GM12875 (cell line): Measurements from ENCODE around the gene RANBP6.

Source experiments
- H3K4me3 ChIP-seq: one replicate; pipeline ENCODE4 v1.5.1; 2011; ENCODE audit warnings: low read depth, low read length, control low read depth
- TF ChIP-seq, protein P1 (sequence below): IDR thresholded peaks from 2 replicates; pipeline ENCODE4 v1.5.1; 2011; ENCODE audit warnings: low read depth, mild to moderate bottlenecking, control low read depth, inconsistent platforms, low read length, moderate library complexity, borderline replicate concordance; ENCODE audit not compliant: insufficient read depth

Gene RANBP6

DNA sequence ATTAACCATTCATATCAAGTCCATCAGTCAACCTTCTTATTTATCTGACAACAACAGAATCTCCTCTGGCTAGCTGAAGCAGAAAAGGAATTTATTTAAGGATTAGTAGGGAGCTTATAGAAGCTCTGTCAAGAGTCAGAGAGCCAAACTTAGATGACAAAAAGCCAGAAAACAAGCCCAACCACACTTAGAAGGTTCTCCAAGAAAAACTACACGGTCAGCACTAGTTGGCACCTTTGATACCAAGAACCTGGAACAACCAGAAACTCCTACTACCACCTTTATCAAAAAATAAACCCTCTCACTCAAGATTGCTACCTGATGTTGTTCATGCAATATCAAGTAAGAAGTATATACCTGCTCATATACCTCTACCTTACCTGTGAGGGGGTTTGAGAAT is 36.9 kb downstream of the RANBP6 start:
- TF ChIP-seq, protein P1, sequence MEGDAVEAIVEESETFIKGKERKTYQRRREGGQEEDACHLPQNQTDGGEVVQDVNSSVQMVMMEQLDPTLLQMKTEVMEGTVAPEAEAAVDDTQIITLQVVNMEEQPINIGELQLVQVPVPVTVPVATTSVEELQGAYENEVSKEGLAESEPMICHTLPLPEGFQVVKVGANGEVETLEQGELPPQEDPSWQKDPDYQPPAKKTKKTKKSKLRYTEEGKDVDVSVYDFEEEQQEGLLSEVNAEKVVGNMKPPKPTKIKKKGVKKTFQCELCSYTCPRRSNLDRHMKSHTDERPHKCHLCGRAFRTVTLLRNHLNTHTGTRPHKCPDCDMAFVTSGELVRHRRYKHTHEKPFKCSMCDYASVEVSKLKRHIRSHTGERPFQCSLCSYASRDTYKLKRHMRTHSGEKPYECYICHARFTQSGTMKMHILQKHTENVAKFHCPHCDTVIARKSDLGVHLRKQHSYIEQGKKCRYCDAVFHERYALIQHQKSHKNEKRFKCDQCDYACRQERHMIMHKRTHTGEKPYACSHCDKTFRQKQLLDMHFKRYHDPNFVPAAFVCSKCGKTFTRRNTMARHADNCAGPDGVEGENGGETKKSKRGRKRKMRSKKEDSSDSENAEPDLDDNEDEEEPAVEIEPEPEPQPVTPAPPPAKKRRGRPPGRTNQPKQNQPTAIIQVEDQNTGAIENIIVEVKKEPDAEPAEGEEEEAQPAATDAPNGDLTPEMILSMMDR: no peak
- no peak overlapping the region for H3K4me3 ChIP-seq

DNA sequence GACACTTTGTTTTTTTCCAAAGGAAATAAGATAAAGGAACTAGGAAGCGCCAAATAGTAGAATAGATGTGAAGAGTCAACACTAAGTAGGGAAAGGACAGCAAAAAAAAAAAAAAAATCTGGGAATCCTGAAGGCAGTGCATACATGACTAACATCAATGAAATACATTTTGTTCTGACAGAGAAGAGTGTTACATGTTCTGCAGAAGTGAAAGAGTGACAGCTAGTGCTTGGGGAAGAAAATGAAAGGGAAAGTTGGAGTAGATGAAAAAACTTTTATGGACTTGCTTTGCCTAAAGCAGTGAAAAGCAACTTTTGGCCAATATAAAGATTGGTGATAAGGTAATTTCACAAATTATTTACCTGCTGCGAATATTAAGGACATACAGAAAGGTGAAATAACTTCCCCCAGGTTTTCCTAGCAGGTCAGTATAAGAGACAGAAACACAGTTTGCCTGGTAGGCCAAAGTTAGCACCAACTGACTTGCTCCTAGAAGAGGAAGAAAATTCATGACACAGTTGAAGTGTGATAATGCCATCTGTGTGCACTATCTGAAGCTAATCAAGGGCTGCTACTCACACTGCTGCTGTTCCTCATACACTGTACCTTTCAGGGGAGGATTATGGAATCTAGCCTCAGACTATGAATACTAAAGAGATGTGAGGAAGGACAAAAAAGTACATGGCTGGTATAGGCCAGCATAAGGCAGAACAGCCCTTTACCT is 38.6 kb downstream of the RANBP6 start:
- no peak overlapping the region for H3K4me3 ChIP-seq
- TF ChIP-seq, protein P1: 0 out of 2 replicates have a peak, but pooled peaks have one; percentile 3

DNA sequence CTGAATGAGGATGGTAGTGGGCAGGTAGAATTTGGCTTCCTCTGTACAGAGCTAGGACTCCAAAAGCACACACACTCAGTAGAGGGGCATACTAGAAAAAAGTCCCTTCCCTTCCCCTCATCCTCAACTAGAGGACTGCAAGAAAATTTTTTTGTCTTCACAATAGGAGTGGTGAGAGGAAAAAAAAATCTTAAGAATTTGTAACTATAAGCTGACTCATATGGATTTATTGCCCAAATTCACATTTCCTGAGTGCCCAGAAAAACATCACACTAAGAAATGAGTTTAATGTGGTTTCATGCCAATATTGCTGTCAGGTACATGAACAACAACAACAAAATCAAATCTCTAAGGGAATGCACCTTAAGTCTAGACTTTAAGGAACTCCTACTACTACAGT is 43.7 kb downstream of the RANBP6 start:
- TF ChIP-seq, protein P1: no peak
- H3K4me3 ChIP-seq: no peak overlapping the region
